Esophagus muscularis mucosa (tissue), 3 donors: ENCODE results near the gene CDC42BPA.

ENCODE experiments used
- POLR2A ChIP-seq: fragments of 450-650 bp; IDR thresholded peaks from one replicate; pipeline ENCODE4 v1.6.1; 2017; ENCODE audit warnings: antibody characterized with exemption, moderate library complexity, mild to moderate bottlenecking, low read depth
- POLR2AphosphoS5 ChIP-seq, 2 donors: sonication (generic); formaldehyde crosslinking; IDR thresholded peaks; one replicate each; pipeline ENCODE4 v1.6.1; 2017; ENCODE audit warnings: antibody characterized with exemption in 2 of 2
- TF ChIP-seq, protein P1 (sequence below), 3 experiments: fragments of 200-600 bp in 2 of 3; fragments of 450-650 bp in 1 of 3; sonication (generic) in 2 of 3; IDR thresholded peaks; one replicate each; pipeline ENCODE4 v1.5.1; 2017 to 2019; ENCODE audit warnings: antibody characterized with exemption in 3 of 3, mild to moderate bottlenecking in 2 of 3, moderate library complexity in 1 of 3

DNA sequence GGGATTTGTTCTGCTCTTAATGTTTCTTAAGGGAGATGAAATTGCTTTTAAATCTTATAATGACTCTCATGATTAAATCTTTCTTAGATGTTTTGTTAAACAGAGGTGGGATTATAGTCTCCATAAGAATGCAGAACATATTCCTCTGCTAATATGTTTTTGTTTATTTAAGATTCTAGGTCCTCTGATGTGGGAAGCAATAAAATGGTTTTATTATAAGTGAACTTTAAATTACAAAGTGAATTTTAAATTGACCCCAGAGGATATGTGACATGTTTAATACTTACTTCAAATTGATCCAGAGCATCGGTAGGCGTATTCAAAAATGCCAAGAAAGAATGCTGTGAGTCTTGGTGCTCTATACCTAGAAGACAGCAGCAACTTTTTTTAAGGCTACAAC, 248.8 kb downstream of the CDC42BPA start:
- TF ChIP-seq POLR2A = no peak
- TF ChIP-seq, protein P1, sequence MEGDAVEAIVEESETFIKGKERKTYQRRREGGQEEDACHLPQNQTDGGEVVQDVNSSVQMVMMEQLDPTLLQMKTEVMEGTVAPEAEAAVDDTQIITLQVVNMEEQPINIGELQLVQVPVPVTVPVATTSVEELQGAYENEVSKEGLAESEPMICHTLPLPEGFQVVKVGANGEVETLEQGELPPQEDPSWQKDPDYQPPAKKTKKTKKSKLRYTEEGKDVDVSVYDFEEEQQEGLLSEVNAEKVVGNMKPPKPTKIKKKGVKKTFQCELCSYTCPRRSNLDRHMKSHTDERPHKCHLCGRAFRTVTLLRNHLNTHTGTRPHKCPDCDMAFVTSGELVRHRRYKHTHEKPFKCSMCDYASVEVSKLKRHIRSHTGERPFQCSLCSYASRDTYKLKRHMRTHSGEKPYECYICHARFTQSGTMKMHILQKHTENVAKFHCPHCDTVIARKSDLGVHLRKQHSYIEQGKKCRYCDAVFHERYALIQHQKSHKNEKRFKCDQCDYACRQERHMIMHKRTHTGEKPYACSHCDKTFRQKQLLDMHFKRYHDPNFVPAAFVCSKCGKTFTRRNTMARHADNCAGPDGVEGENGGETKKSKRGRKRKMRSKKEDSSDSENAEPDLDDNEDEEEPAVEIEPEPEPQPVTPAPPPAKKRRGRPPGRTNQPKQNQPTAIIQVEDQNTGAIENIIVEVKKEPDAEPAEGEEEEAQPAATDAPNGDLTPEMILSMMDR (IDR thresholded peaks at IDR 0.05) = no peak
- TF ChIP-seq POLR2AphosphoS5 (IDR thresholded peaks at IDR 0.05) = no peak
